Adrenal gland (tissue), 12 donors: ENCODE data around the gene GREM2. TPM values are rescaled to one million over a fixed set of nuclear protein-coding genes. Genes with fewer than 3 reads are reported as not detected.

Source experiments
- DNase-seq, 7 donors: peaks; one replicate each; pipeline ENCODE4 v3.0.0-alpha.2; 2019 to 2020
- H3K27ac ChIP-seq, 5 donors: fragments of 200-600 bp; sonication (generic) in 4 of 5; 1 replicate in 3 of 5; 2 replicates in 2 of 5; pipeline versions ENCODE4 v1.5.1 to v1.8.0; 2016 to 2020; ENCODE audit warnings: mild to moderate bottlenecking in 1 of 5
- H3K27me3 ChIP-seq: fragments of 200-600 bp; 2 replicates; pipeline ENCODE4 v1.8.0; 2021
- H3K36me3 ChIP-seq, 2 donors: fragments of 200-600 bp; replicated peaks in 1 of 2; 1 replicate in 1 of 2; 2 replicates in 1 of 2; pipeline versions ENCODE4 v1.5.1 to v1.8.0; 2018 to 2022
- H3K4me1 ChIP-seq, 2 donors: fragments of 200-600 bp; replicated peaks in 1 of 2; 1 replicate in 1 of 2; 2 replicates in 1 of 2; pipeline versions ENCODE4 v1.5.1 to v1.8.0; 2018 to 2021
- H3K4me3 ChIP-seq, 4 donors: fragments of 200-600 bp; sonication (generic) in 3 of 4; one replicate each; pipeline ENCODE4 v1.5.1; 2016 to 2018
- H3K9me3 ChIP-seq, 3 donors: fragments of 200-600 bp; sonication (generic) in 1 of 3; replicated peaks in 1 of 3; 1 replicate in 2 of 3; 2 replicates in 1 of 3; pipeline versions ENCODE4 v1.5.1 to v1.8.0; 2016 to 2021
- CTCF ChIP-seq, 6 experiments: fragments of 450-650 bp in 4 of 6; fragments of 200-600 bp in 2 of 6; sonication (generic) in 1 of 6; IDR thresholded peaks; 1 replicate in 5 of 6; 2 replicates in 1 of 6; pipeline versions ENCODE4 v1.5.1 to v1.8.0; 2016 to 2021; ENCODE audit warnings: antibody characterized with exemption in 6 of 6, mild to moderate bottlenecking in 2 of 6, moderate library complexity in 1 of 6
- POLR2A ChIP-seq, 2 donors: fragments of 450-650 bp; IDR thresholded peaks; one replicate each; pipeline ENCODE4 v1.6.1; 2017; ENCODE audit warnings: antibody characterized with exemption in 2 of 2, mild to moderate bottlenecking in 2 of 2, moderate library complexity in 1 of 2
- WGBS, 4 donors: extraction: QIAGEN DNeasy Blood & Tissue Kit in 2 of 4; methylation state at CpG; one replicate each; pipeline versions ENCODE4 v1.1.5 to v1.1.7; 2013 to 2017; 5-methylcytosine and 5-hydroxymethylcytosine counted together
- intact Hi-C, 2 donors: fragments of 100-400 bp; cut with DNase I; formaldehyde crosslinking; loops; one replicate each; pipeline versions ENCODE4 v1.14.1 to v1.15.0; 2022 to 2023
- polyA plus RNA-seq, 3 donors: library from polyadenylated mRNA; stranded (reverse); fragments of 200-250 nt in 2 of 3; fragments of 350-450 nt in 1 of 3; fragmentation: Illumina TruSeq in 1 of 3; extraction: RNeasy Lipid Tissue Mini Kit (QIAGEN cat#74804) in 1 of 3; gene quantifications; one replicate each; pipeline ENCODE4 v1.2.3, GENCODE V29; 2013 to 2014
- total RNA-seq, 9 donors: library from RNA; depleted of rRNA in 4 of 9; stranded (reverse); fragments of >200 nt in 4 of 9; fragments of 120-200 nt in 1 of 9; fragmentation: NEBNext Ultra II Directional in 1 of 9; extraction: Animal tissue kit (Norgen Biotek cat#: 25700) in 1 of 9; gene quantifications; one replicate each; pipeline versions ENCODE4 v1.1.0 to v1.2.4, GENCODE V29; 2013 to 2023
- donor health status: healthy with polysubstance abuse.
- donor health status: Bipolar disorder and iron deficiency.
- donor health status: DM: yes; HTN: yes; CAD: no.
- donor health status: DM: no; HTN: no; CAD: no.
- donor health status: DM: no; HTN: no; CAD: no.
- donor health status: DM: yes; HTN: yes; CAD: no.

The GREM2 gene
- total and polyA plus RNA-seq, 12 donors: 0.39 to 3.2 (median 0.68) TPM

- no peaks in the 10 kb centered on the region for H3K36me3 ChIP-seq
- no peaks in the 10 kb centered on the region for H3K4me1 ChIP-seq
- intact Hi-C loops: no loop called here
- 27 to 38% (median 30%) methylated on average over 1 of the region's 1 CpG for WGBS, 4 donors
- no peaks in the 10 kb centered on the region for H3K9me3 ChIP-seq
- H3K27ac ChIP-seq: no peak overlapping the region
- no peaks in the 10 kb centered on the region for H3K27me3 ChIP-seq
- no peak for TF ChIP-seq POLR2A (IDR thresholded peaks at IDR 0.05)
- no peak overlapping the region for H3K4me3 ChIP-seq
- no peak for DNase-seq
Measured at GRCh38 chr1:240503558-240503957, 108.4 kb downstream of the GREM2 start.

GRCh38 chr1:240503036-240503435 lies 108.9 kb downstream of the GREM2 start:
- intact Hi-C loops: no loop called here
- Histone ChIP-seq H3K36me3 (no peaks in the 10 kb centered on the region), H3K27me3 (no peaks in the 10 kb centered on the region), H3K27ac (no peak overlapping the region), H3K9me3 (no peaks in the 10 kb centered on the region), H3K4me1 (no peaks in the 10 kb centered on the region), H3K4me3 (no peak overlapping the region)
- no peak for TF ChIP-seq CTCF (IDR thresholded peaks at IDR 0.05)
- no peak for TF ChIP-seq POLR2A (IDR thresholded peaks at IDR 0.05)
- WGBS, 4 donors: 66 to 83% (median 74%) methylated on average over 4 of the region's 4 CpGs
- no peak for DNase-seq

GRCh38 chr1:240501115-240501514 lies 110.8 kb downstream of the GREM2 start:
- no peak overlapping the region for H3K27ac ChIP-seq

GRCh38 chr1:240500647-240501046 lies 111.3 kb downstream of the GREM2 start:
- intact Hi-C loops: no loop called here
- DNase-seq: no peak
- Histone ChIP-seq H3K4me3 (no peak overlapping the region), H3K9me3 (no peaks in the 10 kb centered on the region), H3K27me3 (no peaks in the 10 kb centered on the region), H3K4me1 (no peaks in the 10 kb centered on the region), H3K27ac (no peak overlapping the region), H3K36me3 (no peaks in the 10 kb centered on the region)
- 85 to 95% (median 90%) methylated on average over 4 of the region's 4 CpGs for WGBS, 4 donors
- TF ChIP-seq POLR2A (IDR thresholded peaks at IDR 0.05) (no peak), CTCF (IDR thresholded peaks at IDR 0.05) (no peak)

More at GRCh38 chr1:240501115-240501514, 110.8 kb downstream of the GREM2 start:
- no peak for DNase-seq
- TF ChIP-seq POLR2A (IDR thresholded peaks at IDR 0.05): no peak
- no peak for TF ChIP-seq CTCF (IDR thresholded peaks at IDR 0.05)
- Histone ChIP-seq H3K36me3 (no peaks in the 10 kb centered on the region), H3K9me3 (no peaks in the 10 kb centered on the region), H3K27me3 (no peaks in the 10 kb centered on the region), H3K4me1 (no peaks in the 10 kb centered on the region), H3K4me3 (no peak overlapping the region)
- intact Hi-C loops: no loop called here
- WGBS, 4 donors: 43 to 60% (median 46%) methylated on average over 2 of the region's 2 CpGs

GRCh38 chr1:240499012-240499411 lies 112.9 kb downstream of the GREM2 start:
- no peaks in the 10 kb centered on the region for H3K27me3 ChIP-seq
- no peak for DNase-seq
- H3K4me3 ChIP-seq: no peak overlapping the region
- H3K9me3 ChIP-seq: no peaks in the 10 kb centered on the region
- no peaks in the 10 kb centered on the region for H3K36me3 ChIP-seq
- intact Hi-C loops: no loop called here
- H3K27ac ChIP-seq: no peak overlapping the region
- 59 to 67% (median 60%) methylated on average over 1 to 2 of the region's 2 CpGs for WGBS, 4 donors
- H3K4me1 ChIP-seq: no peaks in the 10 kb centered on the region
- no peak for TF ChIP-seq POLR2A (IDR thresholded peaks at IDR 0.05)
- no peak for TF ChIP-seq CTCF (IDR thresholded peaks at IDR 0.05)
